Hematopoietic multipotent progenitor cell treated with erythropoietin and hydrocortisone succinate and interleukin-3 and kit ligand, for 8 days (in vitro differentiated cells): ENCODE results near the gene PSMB11.
A peak's percentile ranks its signal among the peaks of the same experiment; 100 is the strongest.

Experiments
- DNase-seq: peaks from one replicate; pipeline ENCODE4 v3.0.0-alpha.2; 2015

The PSMB11 gene

GRCh38 chr14:23044840-23045239 is 2.8 kb downstream of the PSMB11 start:
- peak; percentile 30 for DNase-seq

GRCh38 chr14:23045419-23046357 is 3.7 kb downstream of the PSMB11 start:
- DNase-seq = no peak

GRCh38 chr14:23047034-23047634 is 5.1 kb downstream of the PSMB11 start:
- DNase-seq = no peak

- no peak for DNase-seq
Observed at GRCh38 chr14:23047751-23048693, 6.0 kb downstream of the PSMB11 start.

- no peak for DNase-seq
Observed at GRCh38 chr14:23049011-23049410, 7.0 kb downstream of the PSMB11 start.

- DNase-seq = no peak
Observed at GRCh38 chr14:23051141-23052057, 9.4 kb downstream of the PSMB11 start.

- no peak for DNase-seq
Observed at GRCh38 chr14:23052182-23052623, 10.2 kb downstream of the PSMB11 start.

GRCh38 chr14:23052671-23053070 is 10.7 kb downstream of the PSMB11 start:
- no peak for DNase-seq

- DNase-seq = no peak
Observed at GRCh38 chr14:23053426-23053825, 11.4 kb downstream of the PSMB11 start.

- no peak for DNase-seq
Observed at GRCh38 chr14:23054000-23054811, 12.2 kb downstream of the PSMB11 start.

- DNase-seq = no peak
Observed at GRCh38 chr14:23055147-23055550, 13.1 kb downstream of the PSMB11 start.

- peak; percentile 23 for DNase-seq
Observed at GRCh38 chr14:23055621-23056144, 13.7 kb downstream of the PSMB11 start.

- peak; percentile 82 for DNase-seq
Observed at GRCh38 chr14:23056145-23056955, 14.3 kb downstream of the PSMB11 start.

GRCh38 chr14:23056956-23057756 is 15.1 kb downstream of the PSMB11 start, which contains the start of gene CDH24:
Gene CDH24 (minus strand): TSS chr14:23057520. CDS start chr14:23055733, 1,787 bp downstream.
- DNase-seq = peak; percentile 71

- DNase-seq = peak; percentile 87
Observed at GRCh38 chr14:23057757-23058653, 16.0 kb downstream of the PSMB11 start.

- DNase-seq = no peak
Observed at GRCh38 chr14:23058654-23059504, 16.9 kb downstream of the PSMB11 start.
